Stimulated activated CD4-positive, alpha-beta T cell treated with anti-CD3 and anti-CD28 coated beads, Interleukin-1b, Interleukin-23, amount 100 ng/mL, for 24 hours (primary cell): Measurements from ENCODE around the gene LIPG.

Source experiments
- DNase-seq, 4 experiments: peaks; one replicate each; pipeline ENCODE4 v3.0.0-alpha.2; 2020; ENCODE audit warnings: low read depth in 4 of 4, low spot score in 1 of 4

The LIPG gene

GRCh38 chr18:49610022-49610445, 48.2 kb downstream of the LIPG start:
- DNase-seq: no peak

DNA sequence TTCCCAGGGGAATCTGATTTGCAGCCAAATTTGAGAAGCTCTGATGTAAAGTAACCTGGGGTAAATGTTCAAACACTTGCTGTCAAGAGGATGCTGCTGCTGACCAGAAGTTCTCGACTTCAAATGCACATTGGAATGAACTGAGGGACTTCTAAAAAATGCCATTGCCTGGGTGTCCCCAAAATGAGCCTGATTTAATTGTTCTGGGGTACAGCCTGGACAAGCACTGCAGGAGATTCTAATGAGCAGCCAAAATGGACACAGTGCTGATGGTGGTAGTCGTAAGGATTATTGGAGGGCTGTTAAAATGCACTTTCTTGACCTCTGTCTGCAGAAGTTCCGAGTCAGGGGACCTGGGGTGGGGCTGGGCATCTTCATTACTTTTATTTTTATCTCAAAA, 49.5 kb downstream of the LIPG start:
- DNase-seq: no peak

- DNase-seq: no peak
Observed at GRCh38 chr18:49612515-49613033, 50.7 kb downstream of the LIPG start.

DNA sequence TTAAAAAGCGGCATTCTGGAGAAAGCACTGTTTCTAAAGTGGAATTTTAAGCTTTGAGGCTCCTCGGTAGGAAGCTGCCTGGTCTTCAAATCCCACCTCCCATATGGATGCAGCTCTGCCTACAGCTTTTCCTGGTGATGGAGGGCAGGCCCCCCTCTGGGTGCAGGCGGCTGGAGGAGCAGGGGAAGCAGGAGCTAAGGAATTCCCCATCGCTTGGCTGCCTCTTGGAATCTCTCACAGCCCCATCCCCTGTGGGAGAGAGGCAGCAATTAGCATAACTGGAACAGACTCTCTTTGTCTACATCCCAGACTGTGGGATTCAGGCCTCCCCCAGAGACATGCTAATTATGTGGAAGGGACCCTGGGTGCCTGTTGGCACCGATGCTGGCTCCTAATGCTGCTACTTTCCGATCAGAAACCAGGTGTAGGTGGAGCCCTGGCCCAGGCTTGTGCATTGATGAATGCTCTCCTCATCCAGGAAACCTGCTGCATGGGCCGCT, 51.3 kb downstream of the LIPG start:
- DNase-seq: no peak

GRCh38 chr18:49613641-49614151, 51.8 kb downstream of the LIPG start:
- DNase-seq: no peak

DNA sequence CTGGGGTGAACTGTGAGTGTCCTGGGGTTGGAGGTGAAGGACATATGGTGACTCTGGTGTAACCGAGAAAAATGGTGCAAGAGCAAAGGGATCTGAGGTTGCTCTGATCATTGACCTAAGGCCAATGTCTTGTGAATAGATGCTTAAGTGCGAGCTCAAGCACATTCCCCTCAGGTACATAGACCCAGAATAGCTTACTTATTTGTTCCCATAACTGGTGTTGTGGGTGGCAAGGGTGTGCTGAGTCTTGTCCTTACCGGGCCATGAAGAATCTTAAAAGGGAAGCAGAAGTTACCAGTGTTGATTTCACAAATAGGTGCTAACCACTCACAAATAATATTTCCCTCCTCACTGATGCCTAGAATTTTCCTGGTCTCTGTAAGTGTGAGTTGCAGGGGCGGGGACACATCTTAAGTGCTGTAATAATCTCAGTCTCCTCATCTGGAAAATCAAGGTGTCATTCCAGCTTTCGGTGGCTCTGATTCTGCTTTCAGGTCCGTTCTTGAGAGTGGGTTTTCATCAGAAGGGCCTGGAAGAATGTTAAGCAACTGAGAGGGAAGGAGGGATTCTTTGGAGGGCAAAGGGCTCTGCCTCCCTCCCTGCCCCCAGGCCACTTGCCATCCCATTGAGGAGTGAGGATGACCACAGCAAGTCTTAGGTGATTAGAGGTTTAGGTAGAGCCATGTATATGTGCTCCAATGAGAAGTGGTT, 54.9 kb downstream of the LIPG start:
- no peak for DNase-seq

DNA sequence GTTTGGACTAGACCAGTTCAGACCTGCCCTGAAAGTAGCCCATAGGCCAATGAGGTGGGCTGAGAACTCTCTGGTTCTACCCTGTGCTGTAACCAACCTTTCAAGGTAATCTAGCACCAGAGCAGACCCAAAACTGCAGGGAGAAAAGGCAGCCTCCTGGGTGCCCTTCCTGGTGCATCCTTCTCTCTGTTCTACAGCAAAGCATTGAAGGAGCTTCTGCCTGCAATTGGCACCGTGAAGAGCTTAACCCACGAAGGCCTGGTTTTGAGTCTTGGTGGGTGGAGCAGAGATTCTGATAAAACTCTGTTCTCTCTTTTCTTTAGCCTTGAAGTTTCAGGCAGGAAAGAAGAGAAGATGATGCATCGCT, 55.5 kb downstream of the LIPG start:
- no peak for DNase-seq

DNA sequence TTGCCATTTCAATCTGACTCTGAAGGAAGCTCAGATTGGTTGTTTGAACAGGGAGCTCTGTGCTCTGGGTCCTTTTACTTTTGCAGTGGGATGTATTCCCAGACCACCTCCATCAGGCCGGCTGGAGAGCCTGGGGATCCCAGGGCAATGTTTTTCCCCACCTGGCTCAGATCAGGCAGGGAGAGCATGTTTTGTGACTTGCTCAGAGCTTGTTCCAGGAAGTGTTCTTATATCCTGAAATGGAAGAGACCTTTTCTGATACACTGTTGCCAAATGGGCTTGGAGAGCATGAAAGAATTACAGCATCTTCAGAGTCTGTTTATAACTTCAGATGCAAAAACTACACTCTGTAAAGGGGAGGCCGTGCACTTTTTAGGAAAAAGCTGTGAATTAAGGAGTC, 56.0 kb downstream of the LIPG start:
- DNase-seq: no peak

GRCh38 chr18:49618742-49619681, 57.2 kb downstream of the LIPG start:
- no peak for DNase-seq

- no peak for DNase-seq
Observed at GRCh38 chr18:49619801-49620200, 57.9 kb downstream of the LIPG start.

DNA sequence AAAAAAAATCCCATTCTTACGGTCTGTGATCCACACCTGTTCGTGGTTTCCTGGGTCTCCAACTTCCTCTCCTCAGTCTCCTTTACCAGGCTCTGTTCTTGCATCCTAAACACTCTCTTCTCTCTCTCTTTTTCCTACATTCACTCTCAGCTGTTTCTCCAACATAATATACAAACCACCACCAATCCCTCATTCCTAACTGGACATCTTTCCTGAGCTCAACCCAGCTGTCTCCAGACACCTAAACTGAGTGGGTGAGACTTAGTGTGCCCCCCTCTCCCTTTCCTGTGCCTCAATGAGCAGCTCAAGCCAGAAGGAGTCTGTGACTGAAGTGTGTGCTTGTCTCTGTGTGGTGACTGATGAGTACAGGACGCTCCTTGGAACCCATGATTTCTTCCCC, 59.4 kb downstream of the LIPG start:
- DNase-seq: no peak

DNA sequence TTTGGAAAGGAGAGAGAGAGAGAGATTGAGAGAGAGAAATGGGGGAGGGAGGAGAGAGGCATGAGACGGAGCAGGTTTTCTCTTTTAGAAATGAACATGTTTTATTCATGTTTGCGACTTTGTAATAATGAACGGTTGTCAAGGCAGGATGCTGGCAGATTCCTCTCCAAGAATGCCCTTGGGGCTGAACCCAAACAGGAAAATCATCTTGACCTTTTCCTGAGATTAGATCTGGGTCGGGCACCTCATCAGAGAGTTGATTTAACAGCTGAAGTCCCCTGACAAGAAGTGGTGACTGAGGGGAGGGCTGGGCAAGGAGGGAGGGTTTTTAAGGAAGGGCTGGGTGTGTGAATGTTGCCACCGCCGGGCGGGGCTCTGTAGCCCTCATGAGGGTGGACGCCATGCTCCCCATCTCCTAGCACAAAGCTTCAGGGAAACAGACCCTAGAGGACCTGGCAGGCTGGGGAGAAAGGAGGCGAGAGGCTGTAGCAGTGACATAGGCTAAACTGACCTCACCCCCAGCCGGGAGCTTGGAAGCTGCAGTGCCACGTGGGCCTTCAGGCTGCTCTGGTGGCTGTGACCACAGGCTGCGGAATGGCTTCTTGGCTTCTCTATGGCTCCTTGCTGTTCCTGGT, 60.0 kb downstream of the LIPG start:
- no peak for DNase-seq

- DNase-seq: no peak
Observed at GRCh38 chr18:49623571-49623970, 61.7 kb downstream of the LIPG start.

DNA sequence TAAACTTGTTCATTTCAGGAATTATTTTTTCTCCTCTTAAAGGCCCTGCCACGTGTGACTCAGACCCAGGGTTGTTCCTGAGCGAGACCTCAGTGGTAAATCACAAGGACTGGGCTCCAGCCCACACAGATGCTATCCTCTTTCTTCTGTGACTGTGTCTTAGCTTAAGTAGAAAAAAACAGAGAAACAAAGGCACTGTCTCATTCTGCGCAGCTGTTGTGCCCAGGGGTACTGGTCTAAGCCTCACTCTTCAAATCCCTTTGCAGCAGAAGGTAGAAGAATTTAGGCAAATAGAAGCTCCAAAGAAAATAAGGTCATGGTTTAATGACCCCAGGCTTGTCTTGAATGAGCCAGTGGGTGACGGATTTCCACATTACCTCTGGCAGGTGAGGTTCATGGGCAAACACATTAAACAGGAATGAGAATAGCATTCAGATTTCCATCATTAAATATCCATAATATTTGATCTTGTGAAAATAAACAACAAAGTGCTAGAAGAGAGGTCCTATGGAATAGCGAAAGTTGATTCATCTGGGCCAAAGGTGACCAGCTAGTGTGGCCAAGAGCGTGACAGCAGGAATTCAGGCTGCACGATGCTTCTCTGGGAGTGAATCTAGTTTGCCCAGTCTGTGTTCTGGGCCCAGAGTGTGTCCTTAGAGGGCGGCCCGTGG, 63.3 kb downstream of the LIPG start:
- no peak for DNase-seq

GRCh38 chr18:49626842-49627467, 65.1 kb downstream of the LIPG start:
- no peak for DNase-seq

GRCh38 chr18:49628119-49628518, 66.3 kb downstream of the LIPG start:
- no peak for DNase-seq

DNA sequence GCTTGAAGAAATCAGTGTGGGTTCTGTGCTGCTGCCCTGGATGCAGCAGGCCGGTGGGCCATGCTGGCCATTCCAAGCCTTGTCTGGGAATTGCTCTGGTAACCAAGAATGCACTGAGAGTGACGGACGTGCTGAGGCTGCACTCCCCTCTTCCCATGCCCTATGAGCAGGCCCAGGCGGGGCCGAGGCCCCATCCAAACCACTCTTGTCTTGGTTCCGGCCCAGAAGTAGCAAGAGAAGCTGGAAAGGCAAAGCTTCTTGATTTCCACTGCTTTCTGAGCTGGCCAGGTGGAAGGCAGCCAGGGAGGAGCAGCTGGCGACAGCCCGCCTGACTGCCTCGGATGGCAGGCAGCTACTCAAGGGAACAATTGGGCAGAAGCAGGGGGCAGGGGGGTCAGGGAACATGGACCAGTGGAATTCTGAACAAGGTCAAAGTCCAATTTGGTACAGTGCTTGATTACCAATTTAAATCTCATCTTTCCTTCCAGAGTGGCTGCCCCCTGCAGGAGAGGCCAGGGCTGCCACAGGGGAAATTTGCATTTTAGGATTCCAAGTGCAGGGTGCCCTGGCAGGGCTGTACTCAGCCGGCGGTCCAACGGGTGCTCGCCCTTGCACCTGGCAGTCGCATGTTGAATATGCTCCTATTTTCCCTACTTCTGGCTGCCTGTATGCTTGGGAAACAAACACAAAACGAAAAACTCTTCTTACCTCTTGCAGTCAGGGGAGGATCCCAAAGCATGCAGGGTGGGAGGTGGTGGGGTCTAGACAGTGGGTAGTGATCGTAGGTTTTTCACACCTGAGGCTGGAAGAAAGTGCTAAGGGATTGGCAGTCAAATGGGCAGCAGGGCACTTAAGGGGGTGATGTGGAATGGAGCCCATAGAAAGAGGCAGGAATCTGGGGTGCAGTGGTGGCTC, 67.3 kb downstream of the LIPG start:
- no peak for DNase-seq

- no peak for DNase-seq
Observed at GRCh38 chr18:49630246-49630699, 68.4 kb downstream of the LIPG start.
